GM12873 (cell line): ENCODE measurements around the gene HIVEP2.

ENCODE experiments used
- TF ChIP-seq, protein P1 (sequence below): IDR thresholded peaks from 2 replicates; pipeline ENCODE4 v1.5.1; 2012; ENCODE audit warnings: low read depth, mild to moderate bottlenecking, moderate library complexity, low read length, control low read depth; ENCODE audit not compliant: insufficient read depth; ENCODE audit errors: missing control alignments

The HIVEP2 gene

DNA sequence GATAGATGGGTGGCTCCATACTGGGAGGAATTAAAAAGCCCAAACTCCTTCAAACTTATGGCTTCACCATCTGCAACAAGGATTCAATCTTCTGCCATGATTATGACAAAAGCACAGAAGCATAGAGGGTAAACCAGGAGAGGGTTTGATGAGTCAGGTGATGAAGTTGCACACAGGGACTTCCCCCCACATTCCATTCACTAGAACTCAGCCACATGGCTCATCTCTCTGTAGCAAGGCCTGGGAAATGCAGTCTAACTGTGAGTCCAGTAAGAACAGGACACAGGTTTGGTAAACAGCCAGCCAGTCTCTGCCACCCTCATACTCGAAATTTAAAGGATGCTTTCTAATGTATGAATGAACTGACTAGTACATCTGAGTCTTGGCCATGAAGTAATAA lies 142.9 kb downstream of the HIVEP2 start:
- TF ChIP-seq, protein P1, sequence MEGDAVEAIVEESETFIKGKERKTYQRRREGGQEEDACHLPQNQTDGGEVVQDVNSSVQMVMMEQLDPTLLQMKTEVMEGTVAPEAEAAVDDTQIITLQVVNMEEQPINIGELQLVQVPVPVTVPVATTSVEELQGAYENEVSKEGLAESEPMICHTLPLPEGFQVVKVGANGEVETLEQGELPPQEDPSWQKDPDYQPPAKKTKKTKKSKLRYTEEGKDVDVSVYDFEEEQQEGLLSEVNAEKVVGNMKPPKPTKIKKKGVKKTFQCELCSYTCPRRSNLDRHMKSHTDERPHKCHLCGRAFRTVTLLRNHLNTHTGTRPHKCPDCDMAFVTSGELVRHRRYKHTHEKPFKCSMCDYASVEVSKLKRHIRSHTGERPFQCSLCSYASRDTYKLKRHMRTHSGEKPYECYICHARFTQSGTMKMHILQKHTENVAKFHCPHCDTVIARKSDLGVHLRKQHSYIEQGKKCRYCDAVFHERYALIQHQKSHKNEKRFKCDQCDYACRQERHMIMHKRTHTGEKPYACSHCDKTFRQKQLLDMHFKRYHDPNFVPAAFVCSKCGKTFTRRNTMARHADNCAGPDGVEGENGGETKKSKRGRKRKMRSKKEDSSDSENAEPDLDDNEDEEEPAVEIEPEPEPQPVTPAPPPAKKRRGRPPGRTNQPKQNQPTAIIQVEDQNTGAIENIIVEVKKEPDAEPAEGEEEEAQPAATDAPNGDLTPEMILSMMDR, result no peak

DNA sequence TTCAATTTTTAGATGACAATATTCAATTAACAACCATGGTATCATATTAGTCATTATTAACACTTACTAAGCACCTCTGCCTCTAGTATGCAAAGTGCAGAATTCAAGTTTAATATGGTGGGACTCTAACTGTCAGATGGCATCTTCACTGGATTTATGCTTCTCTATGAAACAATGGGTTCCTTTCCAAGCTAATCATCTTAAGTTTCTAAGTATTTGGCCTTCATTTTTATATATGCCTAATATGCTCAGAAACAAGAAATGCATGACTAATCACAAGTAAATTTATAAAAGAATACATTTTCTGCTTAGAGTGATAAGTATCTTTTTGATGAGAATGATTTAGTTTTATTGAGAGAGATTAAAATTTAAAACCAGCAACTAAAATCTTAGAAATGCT lies 144.7 kb downstream of the HIVEP2 start:
- TF ChIP-seq, protein P1, result no peak

DNA sequence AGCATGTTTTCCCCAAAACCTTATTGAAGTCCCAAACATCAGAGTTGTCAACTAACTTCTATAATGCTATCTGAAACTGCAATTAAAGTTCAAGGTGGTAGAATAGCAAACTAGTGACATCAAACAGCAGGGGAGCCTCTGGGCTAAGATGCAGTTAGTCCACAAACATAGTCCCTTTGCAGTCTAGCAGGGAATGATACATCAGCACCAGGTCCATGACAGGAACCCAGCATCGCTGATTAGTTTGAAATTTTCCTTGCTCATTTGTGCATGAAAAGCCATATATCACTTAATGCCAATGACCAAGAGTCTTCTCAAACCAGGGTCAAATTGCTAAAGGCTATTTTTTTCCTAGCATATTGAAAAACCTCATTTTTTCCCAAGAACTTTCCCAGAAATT lies 145.3 kb downstream of the HIVEP2 start:
- TF ChIP-seq, protein P1, result no peak

DNA sequence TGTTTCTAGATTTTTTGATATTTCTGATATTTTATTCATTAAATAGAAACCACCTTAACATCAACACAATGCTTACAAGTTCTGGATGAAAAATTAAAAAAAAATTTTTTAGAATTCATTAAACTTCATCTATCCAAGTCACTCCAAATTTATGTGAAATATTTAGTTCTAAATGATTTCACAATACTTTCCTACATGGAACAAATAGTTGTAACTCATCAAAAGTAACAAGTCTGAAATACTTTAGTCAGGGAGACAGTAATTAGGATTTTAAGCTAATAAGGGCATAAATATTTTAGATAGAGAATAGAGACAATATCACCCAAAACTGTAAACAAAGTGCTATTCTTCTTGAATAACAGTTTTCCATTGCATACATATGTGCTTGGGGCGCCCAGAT lies 147.8 kb downstream of the HIVEP2 start:
- TF ChIP-seq, protein P1, result no peak

DNA sequence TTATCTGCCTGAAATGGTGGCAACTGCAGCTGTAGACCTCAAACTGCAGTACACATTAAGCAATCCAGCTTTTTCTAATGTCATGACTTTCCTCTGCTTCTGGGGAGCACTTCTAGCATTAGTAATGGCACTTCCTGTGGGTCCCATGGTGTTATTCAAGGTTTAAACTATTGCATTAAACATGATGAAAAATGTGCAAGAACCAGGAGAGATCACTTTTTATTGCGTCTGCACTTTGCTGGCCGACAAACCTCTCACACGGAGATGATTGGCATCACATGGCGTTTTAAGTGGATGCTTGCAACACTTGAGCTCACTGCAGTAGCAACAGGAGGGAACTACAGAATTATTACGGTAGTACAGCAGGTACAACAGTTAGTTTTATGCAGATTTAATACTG lies 148.4 kb downstream of the HIVEP2 start:
- TF ChIP-seq, protein P1, result no peak

DNA sequence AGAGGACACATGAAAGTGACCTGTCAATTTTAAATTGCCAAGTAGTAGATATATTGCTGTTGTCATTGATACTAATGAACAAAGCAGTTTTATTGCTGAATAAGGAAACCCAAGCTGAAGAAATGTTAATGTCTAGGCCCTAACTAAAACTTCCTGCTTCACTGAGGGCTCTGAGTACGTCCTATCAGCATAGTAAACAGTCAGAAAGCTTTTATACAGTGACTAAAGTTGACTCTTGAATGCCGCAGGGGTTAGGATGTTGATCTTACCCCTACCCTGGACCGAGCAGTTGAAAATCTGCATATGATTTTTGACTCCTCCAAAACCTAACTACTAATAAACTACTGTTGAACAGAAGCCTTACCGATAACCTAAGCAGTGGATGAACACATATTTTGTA lies 149.0 kb downstream of the HIVEP2 start:
- TF ChIP-seq, protein P1, result no peak

DNA sequence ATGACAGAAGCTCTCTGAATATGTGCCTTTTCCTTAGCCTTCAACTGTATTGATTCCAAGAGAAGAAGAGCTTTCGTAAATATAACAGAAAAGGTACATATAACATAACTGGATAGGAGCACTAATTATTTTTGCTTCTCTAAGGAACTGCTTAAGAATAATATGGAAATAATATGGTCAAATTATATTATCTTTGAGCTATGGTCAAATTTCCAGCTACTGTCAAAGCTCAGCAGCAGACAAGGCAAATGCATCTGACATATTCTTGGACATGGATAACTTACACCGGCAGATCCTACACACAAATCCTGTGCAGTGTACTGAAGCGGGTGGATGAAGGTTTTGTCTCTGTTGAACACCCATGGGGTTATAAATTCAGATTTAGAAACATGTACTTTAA lies 150.6 kb downstream of the HIVEP2 start:
- TF ChIP-seq, protein P1, result no peak
